NCI-H774 (cell line): Measurements from ENCODE around the gene GP2.
"Not testable (repeated sequence)": the region's sequence is repeated elsewhere in the genome, so short reads cannot be mapped to it uniquely, and the experiment has no call there.

ENCODE experiments used
- DNase-seq: peaks from one replicate; lab custom pipeline; 2025; lab: John Stamatoyannopoulos, UW

The GP2 gene

GRCh38 chr16:20325005-20325404 lies 2.3 kb downstream of the GP2 start:
- no peak for DNase-seq

GRCh38 chr16:20323591-20324117 lies 3.7 kb downstream of the GP2 start:
- no peak for DNase-seq

- DNase-seq: no peak
Observed at GRCh38 chr16:20322696-20323095, 4.6 kb downstream of the GP2 start.

- DNase-seq: no peak
Observed at GRCh38 chr16:20321671-20322070, 5.6 kb downstream of the GP2 start.

GRCh38 chr16:20321051-20321450 lies 6.3 kb downstream of the GP2 start:
- not testable (repeated sequence) for DNase-seq

GRCh38 chr16:20320592-20320991 lies 6.7 kb downstream of the GP2 start:
- no peak for DNase-seq

GRCh38 chr16:20320178-20320577 lies 7.1 kb downstream of the GP2 start:
- no peak for DNase-seq

GRCh38 chr16:20319406-20319805 lies 7.9 kb downstream of the GP2 start:
- no peak for DNase-seq

GRCh38 chr16:20318437-20318836 lies 8.9 kb downstream of the GP2 start:
- DNase-seq: no peak

- DNase-seq: no peak
Observed at GRCh38 chr16:20318006-20318405, 9.3 kb downstream of the GP2 start.

GRCh38 chr16:20317117-20317516 lies 10.2 kb downstream of the GP2 start:
- DNase-seq: no peak

GRCh38 chr16:20316715-20317114 lies 10.6 kb downstream of the GP2 start:
- DNase-seq: no peak

- no peak for DNase-seq
Observed at GRCh38 chr16:20315764-20316163, 11.5 kb downstream of the GP2 start.

GRCh38 chr16:20314575-20314974 lies 12.7 kb downstream of the GP2 start:
- DNase-seq: no peak

- DNase-seq: no peak
Observed at GRCh38 chr16:20313741-20314140, 13.6 kb downstream of the GP2 start.

- DNase-seq: not testable (repeated sequence)
Observed at GRCh38 chr16:20312536-20313095, 14.7 kb downstream of the GP2 start.

- no peak for DNase-seq
Observed at GRCh38 chr16:20311548-20311947, 15.8 kb downstream of the GP2 start.

GRCh38 chr16:20310421-20311395 lies 16.6 kb downstream of the GP2 start:
- DNase-seq: no peak

GRCh38 chr16:20309786-20310185 lies 17.5 kb downstream of the GP2 start:
- DNase-seq: no peak

GRCh38 chr16:20308801-20309590 lies 18.3 kb downstream of the GP2 start:
- DNase-seq: no peak

GRCh38 chr16:20308266-20308665 lies 19.0 kb downstream of the GP2 start:
- DNase-seq: no peak

GRCh38 chr16:20307791-20308190 lies 19.5 kb downstream of the GP2 start:
- no peak for DNase-seq
